ENCODE measurements around the gene DOCK1. TPM values are rescaled to one million over a fixed set of nuclear protein-coding genes. Genes with fewer than 3 reads are reported as not detected.
"Not testable (repeated sequence)": the region's sequence is repeated elsewhere in the genome, so short reads cannot be mapped to it uniquely, and the experiment has no call there.

DOCK1 gene
- polyA plus RNA-seq, 5 donors, result 54.9 to 72.3 (median 68.9) TPM

DNA sequence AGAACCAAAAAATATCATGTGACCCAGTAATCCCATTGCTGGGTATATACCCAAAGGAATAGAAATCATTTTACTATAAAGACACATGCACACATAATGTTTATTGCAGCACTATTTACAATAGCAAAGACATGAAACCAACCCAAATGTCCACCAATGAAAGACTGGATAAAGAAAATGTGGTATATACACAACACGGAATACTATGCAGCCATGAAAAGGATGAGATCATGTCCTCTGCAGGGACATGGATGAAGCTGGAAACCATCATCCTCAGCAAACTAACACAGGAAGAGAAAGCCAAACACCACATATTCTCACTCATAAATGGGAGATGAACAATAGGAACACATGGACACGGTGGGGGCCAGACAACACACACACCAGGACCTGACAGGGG lies 5.7 kb upstream of the DOCK1 start:
- DNase-seq, result not testable (repeated sequence)

- DNase-seq, result no peak
These were observed 3.1 kb upstream of the DOCK1 start for GRCh38 chr10:126902157-126902556.

DNA sequence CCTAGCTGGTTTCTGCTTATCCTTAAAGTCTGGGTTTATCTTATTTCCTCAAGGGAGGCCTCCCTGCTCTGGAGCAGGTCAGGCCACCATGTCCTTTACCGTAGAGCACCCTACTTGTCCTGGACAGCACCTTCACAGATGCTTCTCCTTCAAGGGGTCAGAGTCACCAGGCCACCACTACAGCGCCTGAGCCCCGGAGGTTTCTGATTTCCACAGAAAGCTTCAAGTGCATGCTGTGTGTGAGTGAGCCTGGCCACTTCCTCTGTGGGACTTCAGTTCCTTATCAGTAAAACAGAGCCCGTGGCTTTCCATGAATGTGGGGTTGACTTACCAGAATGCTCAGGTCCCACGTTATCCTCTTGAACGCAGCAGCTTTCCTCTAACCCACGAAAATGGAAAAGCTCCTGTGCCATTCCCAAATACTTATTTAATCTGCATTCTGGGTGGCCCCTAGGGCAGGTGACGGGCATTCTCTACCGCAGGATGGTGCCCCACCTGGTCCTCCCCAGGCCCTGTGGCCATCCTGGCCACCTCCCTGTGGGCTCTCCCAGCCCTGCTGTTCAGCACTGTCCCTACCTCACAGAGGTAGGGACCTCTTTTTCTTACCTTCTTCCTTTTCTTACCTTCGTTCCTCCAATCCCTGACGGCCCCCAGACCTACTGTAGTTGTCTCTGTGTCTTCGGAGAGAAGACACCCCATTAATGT lies 1.4 kb upstream of the DOCK1 start:
- no peak for DNase-seq

- DNase-seq, result no peak
These were observed 761 bp upstream of the DOCK1 start for GRCh38 chr10:126904516-126904817.

GRCh38 chr10:126905776-126906703 lies 812 bp downstream of the DOCK1 start:
- DNase-seq, result peak; percentile 53 to 65

GRCh38 chr10:126906704-126907422 lies 1.6 kb downstream of the DOCK1 start:
- DNase-seq, result no peak

- DNase-seq, result no peak
These were observed 2.3 kb downstream of the DOCK1 start for GRCh38 chr10:126907423-126907970.

DNA sequence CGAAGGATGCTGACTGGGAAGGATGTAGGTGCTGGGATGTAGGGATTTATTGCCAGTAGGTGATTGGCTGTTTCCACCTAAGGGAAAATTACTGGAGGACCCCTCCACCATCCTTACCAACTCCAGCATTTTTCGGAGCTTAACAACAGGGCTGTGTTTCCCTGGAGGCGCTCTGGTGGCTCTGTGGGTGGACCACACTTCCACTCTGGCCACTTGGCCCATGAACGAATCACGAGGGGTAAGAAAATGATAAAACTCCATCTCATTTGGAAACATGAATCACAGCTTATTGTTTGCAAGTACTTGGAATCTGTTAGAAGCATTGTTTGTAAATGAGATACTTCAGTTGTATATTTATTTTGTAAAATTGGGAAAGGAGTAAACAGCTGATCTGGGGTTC lies 3.0 kb downstream of the DOCK1 start:
- no peak for DNase-seq

DNA sequence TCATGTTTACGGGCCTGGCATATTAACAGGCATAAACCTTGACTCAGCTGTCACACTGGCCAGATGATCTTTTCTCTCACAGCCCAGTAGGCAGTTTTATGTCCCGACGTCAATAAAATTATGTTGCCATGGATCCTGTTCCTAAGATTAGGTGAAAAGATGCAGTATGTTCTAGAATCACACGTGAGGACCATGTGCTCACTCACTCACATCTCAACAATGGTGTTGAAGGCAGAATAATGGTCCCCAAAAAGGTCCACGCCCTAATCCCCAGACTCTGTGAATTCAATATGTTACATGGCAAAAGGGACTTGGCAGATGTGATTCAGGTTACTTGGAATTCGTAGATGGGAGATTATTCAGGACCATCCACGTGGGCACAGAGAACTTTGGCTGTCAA lies 3.5 kb downstream of the DOCK1 start:
- no peak for DNase-seq

DNA sequence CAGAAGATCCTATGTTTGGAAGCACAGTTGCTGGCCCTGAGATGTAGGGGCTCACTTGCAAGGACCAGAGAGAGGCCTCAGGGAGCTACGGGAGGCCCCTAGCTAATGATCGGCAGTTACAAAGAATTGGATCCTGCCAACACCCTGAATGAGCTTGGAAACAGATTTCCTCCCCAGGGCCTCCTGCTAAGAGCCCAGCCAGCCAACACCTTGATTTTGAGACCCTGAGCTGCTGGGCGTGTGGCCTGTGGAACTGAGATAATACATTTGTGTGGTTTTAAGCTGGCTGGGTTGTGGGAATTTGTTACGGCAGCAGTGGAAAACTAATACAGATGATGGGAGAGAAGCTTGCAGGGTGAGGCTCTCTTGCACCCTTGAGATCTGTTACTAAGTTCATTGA lies 3.9 kb downstream of the DOCK1 start:
- DNase-seq, result no peak

DNA sequence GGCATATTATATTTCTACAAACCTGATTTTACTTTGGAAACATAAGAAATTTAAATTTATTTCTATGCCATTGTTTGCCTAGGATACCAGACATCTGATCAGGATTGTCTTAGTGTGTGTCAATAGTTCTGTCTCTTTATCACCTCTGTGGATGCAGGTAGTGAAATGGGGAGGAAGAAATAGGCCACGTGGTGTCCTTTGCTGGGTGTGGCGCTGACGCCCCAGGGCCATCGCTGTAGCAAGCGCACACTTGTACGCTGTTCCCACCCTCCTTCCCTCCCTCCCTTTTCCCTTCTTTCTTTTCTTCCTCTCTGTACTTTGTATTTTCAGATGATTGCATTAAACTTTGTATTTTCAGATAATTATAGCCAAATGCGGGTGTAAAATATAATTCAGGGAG lies 5.0 kb downstream of the DOCK1 start:
- DNase-seq, result no peak

DNA sequence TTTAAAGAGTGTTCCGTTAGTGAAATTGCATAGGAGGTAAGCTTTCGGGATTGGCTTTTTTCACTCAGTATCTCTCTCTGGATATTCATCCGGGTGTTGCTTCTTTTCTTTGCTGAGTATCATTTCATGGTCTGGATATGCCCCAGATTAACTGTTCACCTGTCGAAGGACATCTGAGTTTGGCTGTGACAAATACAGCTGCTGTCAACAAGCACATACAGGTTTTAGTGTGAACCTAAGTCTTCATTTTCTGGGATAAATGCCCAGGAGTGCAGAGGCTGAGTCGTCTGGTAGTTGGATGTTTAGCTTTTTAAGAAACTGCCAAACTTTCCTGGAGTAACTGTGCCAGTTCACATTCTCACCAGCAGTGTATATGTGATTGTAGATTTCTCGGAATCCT lies 5.6 kb downstream of the DOCK1 start:
- DNase-seq, result no peak

DNA sequence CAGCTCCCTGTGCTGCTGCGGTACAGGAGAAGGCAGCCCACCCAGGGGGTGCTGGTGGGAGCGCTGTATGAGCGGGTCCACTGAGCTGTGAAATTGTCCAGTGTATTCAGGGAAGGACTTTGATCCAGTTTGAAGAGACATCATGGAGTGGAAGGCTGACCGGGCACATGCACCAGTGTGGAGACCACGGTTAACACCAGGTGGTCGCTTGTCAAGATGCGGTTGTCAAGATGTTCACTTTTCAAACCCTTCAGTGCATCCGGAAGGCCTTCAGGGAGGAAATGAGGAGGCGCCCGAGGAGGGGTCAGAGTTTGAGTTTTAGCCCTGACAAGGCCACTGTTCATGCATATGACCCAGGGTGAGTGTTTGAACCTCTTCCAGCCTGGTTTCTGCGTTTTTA lies 6.1 kb downstream of the DOCK1 start:
- no peak for DNase-seq

DNA sequence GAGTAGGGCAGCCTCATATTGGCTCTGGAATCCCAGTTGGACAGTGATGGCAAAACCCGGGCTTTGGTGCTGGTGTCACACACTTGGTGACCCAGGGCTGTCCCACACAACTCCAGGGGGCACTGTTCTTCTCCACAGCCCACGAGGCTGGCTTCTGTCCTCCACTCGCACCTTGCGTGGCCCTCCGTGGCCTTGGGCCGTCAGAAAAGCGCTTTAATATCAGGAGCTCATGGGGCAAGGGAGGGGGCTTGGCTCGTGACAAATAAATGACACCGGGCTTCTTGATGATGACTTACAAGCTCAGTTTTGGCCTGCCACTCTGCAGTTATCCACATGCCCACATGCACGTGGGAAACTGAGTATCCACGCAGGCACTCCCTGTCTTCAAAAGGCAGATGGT lies 8.1 kb downstream of the DOCK1 start:
- DNase-seq, result no peak

DNA sequence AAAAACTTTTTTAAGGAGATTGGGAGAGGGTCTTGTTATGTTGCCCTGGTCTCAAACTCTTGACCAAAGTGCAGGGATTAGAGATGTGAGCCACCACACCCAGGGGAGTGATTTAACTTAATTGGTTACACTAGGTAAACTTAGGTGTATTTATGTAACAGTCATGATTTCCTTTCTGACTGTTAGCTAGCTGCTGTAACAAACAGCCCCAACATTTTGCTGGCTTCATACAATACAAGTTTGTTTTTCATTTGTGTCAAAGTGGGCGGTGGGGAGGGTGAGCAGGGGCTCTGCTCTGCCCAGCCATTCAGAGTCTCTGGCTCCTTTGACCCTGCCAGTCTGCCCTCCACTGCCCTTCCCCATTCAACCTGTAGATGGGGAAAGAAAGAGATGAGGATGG lies 9.3 kb downstream of the DOCK1 start:
- DNase-seq, result no peak

DNA sequence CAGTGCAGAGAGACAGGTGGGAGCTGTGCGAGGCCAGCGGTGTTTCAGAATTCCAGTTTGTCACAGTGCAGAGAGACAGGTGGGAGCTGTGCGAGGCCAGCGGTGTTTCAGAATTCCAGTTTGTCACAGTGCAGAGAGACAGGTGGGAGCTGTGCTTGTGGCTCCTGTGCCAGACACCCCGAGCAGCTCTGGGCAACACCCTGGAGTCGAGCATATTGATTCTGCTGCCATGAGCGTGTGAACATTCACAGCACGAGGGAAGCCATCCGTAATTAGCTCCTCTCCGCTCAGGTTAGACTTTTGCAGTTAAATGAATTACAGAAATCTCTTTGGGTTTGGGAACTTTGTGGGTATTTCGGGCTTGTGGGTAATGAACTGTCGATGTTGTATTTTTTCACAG lies 11.7 kb downstream of the DOCK1 start:
- DNase-seq, result not testable (repeated sequence)

DNA sequence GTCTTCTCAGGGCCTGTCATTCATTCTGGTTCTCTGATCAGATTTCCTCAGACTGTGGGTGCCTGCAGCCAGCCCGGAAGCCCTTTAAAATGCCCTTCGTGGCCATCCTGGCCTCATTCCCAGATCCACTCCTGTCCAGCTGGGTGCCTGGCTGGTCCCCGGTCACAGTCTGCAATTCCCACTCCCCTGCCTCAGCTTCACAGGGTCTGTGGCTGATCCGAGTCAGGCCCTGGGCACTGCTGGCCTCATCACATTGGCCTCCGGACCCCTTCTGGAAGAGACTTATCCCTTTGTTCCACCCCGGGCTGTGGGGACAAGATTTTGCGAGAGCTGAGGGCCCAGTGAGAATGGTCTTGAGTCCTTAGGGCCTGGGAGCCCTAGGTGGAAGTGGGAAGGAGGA lies 12.1 kb downstream of the DOCK1 start:
- no peak for DNase-seq

DNA sequence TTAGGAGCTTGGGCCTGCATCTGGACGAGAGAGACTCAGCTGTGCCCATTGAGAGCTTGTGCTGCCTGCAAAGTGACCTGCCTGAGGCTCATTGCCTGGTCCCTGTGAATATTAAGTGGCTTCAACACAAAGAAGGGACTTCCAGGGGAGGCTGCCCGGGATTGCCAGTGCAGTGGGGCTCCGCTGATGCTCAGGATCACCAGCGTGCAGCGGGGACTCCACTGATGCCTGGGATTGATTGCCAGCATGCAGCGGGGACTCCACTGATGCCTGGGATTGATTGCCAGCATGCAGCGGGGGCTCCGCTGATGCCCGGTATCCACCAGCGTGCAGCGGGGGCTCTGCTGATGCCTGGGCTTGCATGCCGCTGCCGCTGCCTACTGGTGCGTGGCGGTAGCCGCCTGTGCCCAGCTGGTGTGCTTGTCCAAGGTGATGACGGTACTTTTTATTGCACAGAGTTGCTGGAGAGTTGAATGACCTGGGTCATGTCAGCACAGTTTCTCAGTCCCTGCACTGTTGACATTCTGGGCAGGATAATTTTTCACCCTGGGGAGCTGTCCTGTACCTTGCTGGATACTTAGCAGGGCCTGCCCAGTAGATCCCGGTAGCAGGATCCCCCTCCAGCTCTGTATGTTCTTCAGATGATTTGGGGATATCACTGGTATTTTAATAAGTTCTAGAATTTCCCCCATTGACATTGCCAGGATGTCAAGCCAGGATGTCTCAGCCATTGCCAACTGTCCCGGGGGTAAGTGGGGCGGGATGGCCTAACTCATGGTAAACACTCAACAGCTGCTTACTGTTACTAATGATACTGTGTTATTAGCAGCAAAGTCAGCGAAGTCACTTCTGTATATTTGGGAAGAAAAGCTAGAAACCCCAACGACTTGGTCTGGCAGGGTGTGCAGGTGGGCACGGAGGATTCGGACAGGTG lies 13.0 kb downstream of the DOCK1 start:
- DNase-seq, result no peak

DNA sequence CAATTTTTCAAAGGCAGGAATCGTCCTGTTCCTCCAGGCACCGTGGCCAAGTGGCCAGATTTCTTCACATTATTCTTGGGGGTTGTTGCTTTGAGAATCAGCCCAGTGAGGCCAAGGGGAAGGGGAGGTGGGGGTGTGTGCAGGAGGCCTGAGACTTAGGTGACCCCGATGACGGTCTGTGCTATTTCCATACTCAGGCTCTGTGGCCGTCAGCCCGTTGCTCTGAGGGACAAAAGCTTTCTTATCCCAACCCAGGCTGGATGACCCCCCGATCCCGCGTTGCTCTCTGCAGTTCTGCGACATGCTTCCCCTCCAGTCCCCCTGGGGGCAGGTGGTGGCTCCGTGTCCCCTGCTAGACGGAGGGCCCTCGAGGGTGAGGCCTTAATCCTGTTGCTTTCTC lies 14.2 kb downstream of the DOCK1 start:
- no peak for DNase-seq

DNA sequence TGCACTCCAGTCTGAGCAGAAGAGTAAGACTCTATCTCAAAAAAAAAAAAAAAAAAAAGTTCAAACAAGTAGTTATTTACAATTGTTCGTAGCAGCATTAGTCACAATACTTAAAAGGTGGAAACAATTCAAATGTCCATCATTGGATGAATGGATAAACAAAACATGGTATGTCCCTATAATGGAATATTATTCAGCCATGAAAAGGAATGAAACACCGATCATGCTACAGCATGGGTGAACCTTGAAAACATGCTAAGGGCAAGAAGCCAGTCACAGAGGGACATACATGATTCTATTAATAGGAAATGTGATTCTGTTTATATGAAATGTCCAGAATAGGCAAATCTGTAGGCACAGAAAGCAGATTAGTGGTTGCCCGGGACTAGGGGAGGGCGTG lies 15.9 kb downstream of the DOCK1 start:
- DNase-seq, result no peak

DNA sequence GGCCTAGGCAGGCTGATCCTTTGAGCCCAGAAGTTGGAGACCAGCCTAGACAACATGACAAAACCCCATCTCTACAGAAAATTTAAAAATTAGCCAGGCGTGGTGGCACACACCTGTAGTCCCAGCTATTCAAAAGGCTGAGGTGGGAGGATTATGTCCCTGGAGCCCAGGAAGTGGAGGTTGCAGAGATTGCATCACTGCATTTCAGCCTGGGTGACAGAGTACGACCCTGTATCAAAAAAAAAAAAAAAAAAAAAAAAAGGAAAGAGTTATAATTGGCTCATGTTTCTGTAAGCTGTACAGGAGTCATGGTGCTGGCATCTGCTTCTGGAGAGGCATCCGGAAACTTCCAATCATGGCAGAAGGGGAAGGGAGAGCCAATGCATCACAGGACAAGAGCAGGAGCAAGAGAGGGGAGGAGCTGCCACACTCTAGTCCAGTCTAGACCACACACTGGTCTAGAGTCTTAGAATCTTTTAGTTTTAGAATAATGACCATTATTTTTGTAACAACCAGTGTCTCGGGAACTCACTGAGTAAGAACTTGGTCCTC lies 16.8 kb downstream of the DOCK1 start:
- no peak for DNase-seq
